Left ventricle myocardium inferior (tissue), 1 donor: ENCODE measurements around the gene SZRD1. TPM values are rescaled to one million over a fixed set of nuclear protein-coding genes. Genes with fewer than 3 reads are reported as not detected.

Experiments used
- DNase-seq: peaks from one replicate; pipeline ENCODE4 v3.0.0-alpha.2; 2020
- H3K27ac ChIP-seq: fragments of 200-600 bp; replicated peaks from 2 replicates; pipeline ENCODE4 v1.8.0; 2021
- H3K27me3 ChIP-seq: fragments of 200-600 bp; 2 replicates; pipeline ENCODE4 v1.8.0; 2021; ENCODE audit warnings: low read depth
- H3K36me3 ChIP-seq: fragments of 200-600 bp; 2 replicates; pipeline ENCODE4 v1.8.0; 2021
- H3K4me1 ChIP-seq: fragments of 200-600 bp; 2 replicates; pipeline ENCODE4 v1.8.0; 2021
- H3K4me3 ChIP-seq: fragments of 200-600 bp; 2 replicates; pipeline ENCODE4 v1.8.0; 2021; ENCODE audit warnings: mild to moderate bottlenecking, moderate library complexity
- H3K9me3 ChIP-seq: fragments of 200-600 bp; replicated peaks from 2 replicates; pipeline ENCODE4 v1.8.0; 2021
- intact Hi-C: fragments of 100-400 bp; cut with micrococcal nuclease; formaldehyde crosslinking; loops from one replicate; pipeline ENCODE4 v1.11.0; 2022
- total RNA-seq: library from RNA; stranded (reverse); fragmentation: NEBNext Ultra II Directional; extraction: Animal tissue kit (Norgen Biotek cat#: 25700); gene quantifications from one replicate; pipeline ENCODE4 v1.2.1, GENCODE V29; 2021
- TF ChIP-seq, protein P1 (sequence below): fragments of 200-600 bp; IDR thresholded peaks from 2 replicates; pipeline ENCODE4 v1.8.0; 2021; ENCODE audit warnings: antibody characterized with exemption, mild to moderate bottlenecking, borderline replicate concordance
- donor health status: DM: no; HTN: yes; CAD: no; lungs with severe emphysema.

SZRD1 gene
- total RNA-seq, 1 donor from 2014 or later: 97.3 TPM

DNA sequence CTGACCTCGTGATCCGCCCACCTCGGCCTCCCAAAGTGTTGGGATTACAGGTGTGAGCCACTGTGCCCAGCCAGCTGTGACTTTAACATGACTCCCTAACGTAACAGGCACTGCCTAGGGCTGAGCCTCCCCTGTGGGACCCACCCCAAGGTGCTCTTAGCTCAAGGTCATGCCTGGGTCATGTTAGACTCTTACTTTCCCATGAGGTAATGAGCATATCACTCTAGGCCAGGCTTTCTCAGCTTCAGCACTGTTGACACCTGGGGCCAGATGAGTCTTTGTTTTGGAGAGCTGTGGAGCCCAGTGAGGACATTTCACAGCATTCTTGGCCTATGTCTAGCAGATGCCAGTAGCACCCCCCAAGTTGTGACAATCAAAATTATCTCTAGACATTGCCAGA is 78.0 kb downstream of the SZRD1 start:
- Histone ChIP-seq H3K27ac (no peak overlapping the region), H3K4me3 (no peak overlapping the region), H3K27me3 (no peaks in the 10 kb centered on the region), H3K36me3 (peaks cover 72% of the 10 kb centered on the region), H3K4me1 (peaks cover 45% of the 10 kb centered on the region), H3K9me3 (no peaks in the 10 kb centered on the region)
- intact Hi-C loops: no loop called here
- no peak for DNase-seq
- TF ChIP-seq, protein P1, sequence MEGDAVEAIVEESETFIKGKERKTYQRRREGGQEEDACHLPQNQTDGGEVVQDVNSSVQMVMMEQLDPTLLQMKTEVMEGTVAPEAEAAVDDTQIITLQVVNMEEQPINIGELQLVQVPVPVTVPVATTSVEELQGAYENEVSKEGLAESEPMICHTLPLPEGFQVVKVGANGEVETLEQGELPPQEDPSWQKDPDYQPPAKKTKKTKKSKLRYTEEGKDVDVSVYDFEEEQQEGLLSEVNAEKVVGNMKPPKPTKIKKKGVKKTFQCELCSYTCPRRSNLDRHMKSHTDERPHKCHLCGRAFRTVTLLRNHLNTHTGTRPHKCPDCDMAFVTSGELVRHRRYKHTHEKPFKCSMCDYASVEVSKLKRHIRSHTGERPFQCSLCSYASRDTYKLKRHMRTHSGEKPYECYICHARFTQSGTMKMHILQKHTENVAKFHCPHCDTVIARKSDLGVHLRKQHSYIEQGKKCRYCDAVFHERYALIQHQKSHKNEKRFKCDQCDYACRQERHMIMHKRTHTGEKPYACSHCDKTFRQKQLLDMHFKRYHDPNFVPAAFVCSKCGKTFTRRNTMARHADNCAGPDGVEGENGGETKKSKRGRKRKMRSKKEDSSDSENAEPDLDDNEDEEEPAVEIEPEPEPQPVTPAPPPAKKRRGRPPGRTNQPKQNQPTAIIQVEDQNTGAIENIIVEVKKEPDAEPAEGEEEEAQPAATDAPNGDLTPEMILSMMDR: no peak

GRCh38 chr1:16446116-16446515 is 79.1 kb downstream of the SZRD1 start:
- H3K9me3 ChIP-seq: no peaks in the 10 kb centered on the region
- peaks cover 83% of the 10 kb centered on the region for H3K36me3 ChIP-seq
- DNase-seq: no peak
- no peak overlapping the region for H3K4me3 ChIP-seq
- intact Hi-C loops: no loop called here
- no peak overlapping the region for H3K27ac ChIP-seq
- H3K27me3 ChIP-seq: no peaks in the 10 kb centered on the region
- TF ChIP-seq, protein P1: no peak
- H3K4me1 ChIP-seq: peaks cover 38% of the 10 kb centered on the region

GRCh38 chr1:16447641-16448040 is 80.6 kb downstream of the SZRD1 start:
- Histone ChIP-seq H3K27ac (no peak overlapping the region), H3K4me1 (peaks cover 23% of the 10 kb centered on the region), H3K36me3 (peaks cover 96% of the 10 kb centered on the region), H3K27me3 (no peaks in the 10 kb centered on the region), H3K9me3 (no peaks in the 10 kb centered on the region), H3K4me3 (no peak overlapping the region)
- no peak for DNase-seq
- intact Hi-C loops: no loop called here
- TF ChIP-seq, protein P1: no peak

Other genes starting within 250 kb of the SZRD1 start
- 9.6 TPM for gene EPHA2, start 211.2 kb upstream of the SZRD1 start, total RNA-seq
- gene ARHGEF19, start 154.6 kb upstream of the SZRD1 start, total RNA-seq: 2.2 TPM
- 9.7 TPM for gene CPLANE2, start 130.1 kb upstream of the SZRD1 start, total RNA-seq
- gene FBXO42, start 14.8 kb upstream of the SZRD1 start, total RNA-seq: 18.6 TPM
- not detected for gene SPATA21, start 70.2 kb downstream of the SZRD1 start, total RNA-seq
- 14.9 TPM for gene NECAP2, start 73.5 kb downstream of the SZRD1 start, total RNA-seq
- gene RNU1-1, start 147.0 kb downstream of the SZRD1 start, total RNA-seq: 6,072 TPM
- gene NBPF1, start 246.3 kb downstream of the SZRD1 start, total RNA-seq: 9.7 TPM